ENCODE results near the gene TMEM198. TPM values are rescaled to one million over a fixed set of nuclear protein-coding genes. Genes with fewer than 3 reads are reported as not detected.

Gene TMEM198
- total and polyA plus RNA-seq, 8 donors = 2.4 to 4.2 (median 3.3) TPM

DNA sequence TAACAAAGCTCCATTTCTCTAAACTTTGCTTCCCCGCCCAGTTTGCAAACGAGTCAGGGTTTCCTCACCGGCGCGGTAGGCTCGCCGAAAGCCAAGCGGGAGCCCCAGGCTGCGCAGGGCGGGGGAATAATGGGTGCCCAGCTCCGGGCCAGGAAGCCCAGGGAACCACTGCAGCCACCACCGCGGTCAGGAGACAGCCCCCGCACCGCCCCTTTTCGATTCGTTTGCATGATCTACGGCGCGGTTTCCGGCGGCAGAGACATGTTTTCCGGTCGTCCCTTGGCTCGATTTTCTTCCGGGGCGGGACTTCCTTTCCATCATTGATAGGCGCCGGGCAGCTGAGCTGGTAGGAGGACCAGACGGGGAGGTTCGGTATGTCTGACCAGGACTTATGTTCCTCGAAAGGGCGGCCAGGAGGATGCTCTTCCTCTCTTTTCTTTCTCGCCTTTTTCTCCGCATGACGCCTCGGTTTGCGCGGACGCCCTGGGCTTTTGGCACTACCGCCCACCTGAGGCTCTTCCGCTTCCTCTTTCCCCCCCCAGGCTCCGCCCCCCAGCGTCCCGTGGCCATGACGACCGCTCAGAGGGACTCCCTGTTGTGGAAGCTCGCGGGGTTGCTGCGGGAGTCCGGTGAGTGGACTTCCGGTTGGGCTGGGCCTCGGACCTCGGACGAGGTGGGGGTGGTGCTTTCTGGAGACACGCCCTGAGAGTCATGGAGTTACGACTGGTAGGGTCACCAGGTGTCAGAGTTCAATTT is 53.9 kb downstream of the TMEM198 start, which contains the start of gene STK11IP:
Gene STK11IP, plus strand, starts transcription at position 306 of the 756 bp plus-strand sequence. Its CDS starts 263 bp downstream, at position 569.
- ATAC-seq (peak; percentile 98), DNase-seq (peak; percentile 97 to 99 (median 98))
- intact Hi-C loops (cut with DNase I) = no loop called here
- H3K9me3 ChIP-seq = no peaks in the 10 kb centered on the region
- H3K4me3 ChIP-seq = peak within 1 kb of the TSS; percentile 61 to 63
- H3K36me3 ChIP-seq = peaks cover 0 to 18% of the 10 kb centered on the region in 2 donors
- TF ChIP-seq, protein P1, sequence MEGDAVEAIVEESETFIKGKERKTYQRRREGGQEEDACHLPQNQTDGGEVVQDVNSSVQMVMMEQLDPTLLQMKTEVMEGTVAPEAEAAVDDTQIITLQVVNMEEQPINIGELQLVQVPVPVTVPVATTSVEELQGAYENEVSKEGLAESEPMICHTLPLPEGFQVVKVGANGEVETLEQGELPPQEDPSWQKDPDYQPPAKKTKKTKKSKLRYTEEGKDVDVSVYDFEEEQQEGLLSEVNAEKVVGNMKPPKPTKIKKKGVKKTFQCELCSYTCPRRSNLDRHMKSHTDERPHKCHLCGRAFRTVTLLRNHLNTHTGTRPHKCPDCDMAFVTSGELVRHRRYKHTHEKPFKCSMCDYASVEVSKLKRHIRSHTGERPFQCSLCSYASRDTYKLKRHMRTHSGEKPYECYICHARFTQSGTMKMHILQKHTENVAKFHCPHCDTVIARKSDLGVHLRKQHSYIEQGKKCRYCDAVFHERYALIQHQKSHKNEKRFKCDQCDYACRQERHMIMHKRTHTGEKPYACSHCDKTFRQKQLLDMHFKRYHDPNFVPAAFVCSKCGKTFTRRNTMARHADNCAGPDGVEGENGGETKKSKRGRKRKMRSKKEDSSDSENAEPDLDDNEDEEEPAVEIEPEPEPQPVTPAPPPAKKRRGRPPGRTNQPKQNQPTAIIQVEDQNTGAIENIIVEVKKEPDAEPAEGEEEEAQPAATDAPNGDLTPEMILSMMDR (IDR thresholded peaks at IDR 0.05) = no peak
- peak within 1 kb of the TSS; percentile 92 to 93 for H3K27ac ChIP-seq
- H3K4me1 ChIP-seq = peaks cover 8 to 12% of the 10 kb centered on the region in 2 donors
- H3K27me3 ChIP-seq = no peaks in the 10 kb centered on the region

- DNase-seq (no peak), ATAC-seq (no peak)
- Histone ChIP-seq H3K27ac (peak overlapping the region; percentile 92 to 93), H3K9me3 (no peaks in the 10 kb centered on the region), H3K27me3 (no peaks in the 10 kb centered on the region), H3K36me3 (peaks cover 0 to 24% of the 10 kb centered on the region in 2 donors), H3K4me1 (peaks cover 8 to 16% of the 10 kb centered on the region in 2 donors), H3K4me3 (peak overlapping the region; percentile 61 to 63)
- TF ChIP-seq, protein P1 (IDR thresholded peaks at IDR 0.05) = no peak
- intact Hi-C loops (cut with DNase I) = no loop called here
Measured at GRCh38 chr2:219598308-219599078, 54.7 kb downstream of the TMEM198 start.

Small RNA genes within 50 kb of the gene (microRNA-seq; reads per million reads assigned to microRNA genes)
- 0 to 0.34 reads per million in 2 donors for gene MIR3132

Other genes starting within 250 kb of the TMEM198 start
- 1 to 10 TPM in 1 of 2 donors, not detected in 1; 1.4 TPM for gene PTPRN, start 234.6 kb upstream of the TMEM198 start, total RNA-seq
- 1 to 10 TPM in 1 of 6 donors, under 1 TPM in 5; 0.17 to 1.1 (median 0.79) TPM for gene PTPRN, start 234.6 kb upstream of the TMEM198 start, polyA plus RNA-seq (ENCODE audit: insufficient read length in 6 of 6)
- gene RESP18, start 211.3 kb upstream of the TMEM198 start, total RNA-seq = not detected
- gene RESP18, start 211.3 kb upstream of the TMEM198 start, polyA plus RNA-seq (ENCODE audit: insufficient read length in 6 of 6) = not detected
- gene DNPEP, start 156.1 kb upstream of the TMEM198 start, total RNA-seq = 10 to 100 TPM; 41.6 to 62.9 TPM
- 10 to 100 TPM; 60.6 to 86.4 (median 72.9) TPM for gene DNPEP, start 156.1 kb upstream of the TMEM198 start, polyA plus RNA-seq (ENCODE audit: insufficient read length in 6 of 6)
- gene DES, start 125.7 kb upstream of the TMEM198 start, total RNA-seq = 100 to 1,000 TPM in 1 of 2 donors, 10 to 100 TPM in 1; 32.0 to 101 TPM
- 10 to 100 TPM in 5 of 6 donors, 1 to 10 TPM in 1; 8.7 to 31.3 (median 23.8) TPM for gene DES, start 125.7 kb upstream of the TMEM198 start, polyA plus RNA-seq (ENCODE audit: insufficient read length in 6 of 6)
- gene SPEG, start 109.2 kb upstream of the TMEM198 start, total RNA-seq = 10 to 100 TPM in 1 of 2 donors, 1 to 10 TPM in 1; 7.3 to 11.7 TPM
- gene SPEG, start 109.2 kb upstream of the TMEM198 start, polyA plus RNA-seq (ENCODE audit: insufficient read length in 6 of 6) = 10 to 100 TPM; 21.5 to 34.2 (median 29.1) TPM
- 10 to 100 TPM; 43.7 to 50.1 TPM for gene GMPPA, start 45.1 kb upstream of the TMEM198 start, total RNA-seq
- 10 to 100 TPM; 20.6 to 34.7 (median 24.0) TPM for gene GMPPA, start 45.1 kb upstream of the TMEM198 start, polyA plus RNA-seq (ENCODE audit: insufficient read length in 6 of 6)
- gene ASIC4, start 29.5 kb upstream of the TMEM198 start, total RNA-seq = not detected
- under 1 TPM; 0.07 to 0.37 (median 0.20) TPM for gene ASIC4, start 29.5 kb upstream of the TMEM198 start, polyA plus RNA-seq (ENCODE audit: insufficient read length in 6 of 6)
- gene CHPF, start 219 bp upstream of the TMEM198 start, total RNA-seq = 100 to 1,000 TPM in 1 of 2 donors, 10 to 100 TPM in 1; 61.6 to 114 TPM
- 10 to 100 TPM; 18.8 to 34.9 (median 24.1) TPM for gene CHPF, start 219 bp upstream of the TMEM198 start, polyA plus RNA-seq (ENCODE audit: insufficient read length in 6 of 6)
- 10 to 100 TPM; 43.4 to 65.0 TPM for gene OBSL1, start 27.5 kb downstream of the TMEM198 start, total RNA-seq
- gene OBSL1, start 27.5 kb downstream of the TMEM198 start, polyA plus RNA-seq (ENCODE audit: insufficient read length in 6 of 6) = 100 to 1,000 TPM; 123 to 143 (median 135) TPM
- under 1 TPM; 0.37 to 0.44 TPM for gene INHA, start 28.3 kb downstream of the TMEM198 start, total RNA-seq
- gene INHA, start 28.3 kb downstream of the TMEM198 start, polyA plus RNA-seq (ENCODE audit: insufficient read length in 6 of 6) = 1 to 10 TPM in 4 of 6 donors, under 1 TPM in 2; 0.43 to 1.9 (median 1.1) TPM
- gene STK11IP, start 53.8 kb downstream of the TMEM198 start, total RNA-seq = 10 to 100 TPM; 25.1 to 30.3 TPM
- gene STK11IP, start 53.8 kb downstream of the TMEM198 start, polyA plus RNA-seq (ENCODE audit: insufficient read length in 6 of 6) = 10 to 100 TPM; 24.5 to 36.6 (median 29.2) TPM
- gene SLC4A3, start 83.6 kb downstream of the TMEM198 start, total RNA-seq = 1 to 10 TPM; 2.9 to 5.7 TPM
- gene SLC4A3, start 83.6 kb downstream of the TMEM198 start, polyA plus RNA-seq (ENCODE audit: insufficient read length in 6 of 6) = 10 to 100 TPM in 4 of 6 donors, 1 to 10 TPM in 2; 8.8 to 13.3 (median 10.6) TPM